ENCODE results near the gene ZFYVE28. TPM values are rescaled to one million over a fixed set of nuclear protein-coding genes. Genes with fewer than 3 reads are reported as not detected.

The ZFYVE28 gene
- total and polyA plus RNA-seq, 2 of the 8 experiments (the other 6 are each of a cell fraction or from before 2014, with no cell fraction given) = 1.7 to 4.9 TPM

DNA sequence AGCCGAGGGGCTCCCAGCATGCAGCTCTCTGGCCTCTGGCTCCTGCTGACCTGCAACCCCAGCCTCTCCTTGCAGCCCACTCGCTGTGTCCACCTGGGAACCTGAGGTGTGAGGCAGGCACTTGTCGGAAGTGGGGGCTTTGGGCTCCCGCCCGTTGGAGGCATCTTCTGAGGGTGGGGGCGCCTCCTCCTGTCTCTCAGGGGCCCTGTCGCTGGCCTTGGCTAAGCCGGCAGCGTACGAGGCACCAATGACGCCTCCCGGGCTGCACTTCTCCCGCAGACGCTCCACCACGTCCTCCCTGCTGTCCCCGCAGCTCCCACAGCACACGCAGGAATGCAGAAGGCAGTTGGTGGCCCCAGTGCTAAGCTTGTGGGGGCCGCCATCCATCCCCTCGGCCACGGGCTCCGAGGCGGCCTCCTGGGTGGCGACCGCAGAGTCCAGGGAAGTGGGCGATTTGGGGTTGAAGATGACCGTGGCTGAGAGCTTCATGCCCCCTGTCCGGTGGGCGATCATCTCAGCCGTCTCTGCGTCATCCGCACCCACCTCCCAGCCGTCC, 114.0 kb downstream of the ZFYVE28 start (continued):
- TF ChIP-seq, protein P1, sequence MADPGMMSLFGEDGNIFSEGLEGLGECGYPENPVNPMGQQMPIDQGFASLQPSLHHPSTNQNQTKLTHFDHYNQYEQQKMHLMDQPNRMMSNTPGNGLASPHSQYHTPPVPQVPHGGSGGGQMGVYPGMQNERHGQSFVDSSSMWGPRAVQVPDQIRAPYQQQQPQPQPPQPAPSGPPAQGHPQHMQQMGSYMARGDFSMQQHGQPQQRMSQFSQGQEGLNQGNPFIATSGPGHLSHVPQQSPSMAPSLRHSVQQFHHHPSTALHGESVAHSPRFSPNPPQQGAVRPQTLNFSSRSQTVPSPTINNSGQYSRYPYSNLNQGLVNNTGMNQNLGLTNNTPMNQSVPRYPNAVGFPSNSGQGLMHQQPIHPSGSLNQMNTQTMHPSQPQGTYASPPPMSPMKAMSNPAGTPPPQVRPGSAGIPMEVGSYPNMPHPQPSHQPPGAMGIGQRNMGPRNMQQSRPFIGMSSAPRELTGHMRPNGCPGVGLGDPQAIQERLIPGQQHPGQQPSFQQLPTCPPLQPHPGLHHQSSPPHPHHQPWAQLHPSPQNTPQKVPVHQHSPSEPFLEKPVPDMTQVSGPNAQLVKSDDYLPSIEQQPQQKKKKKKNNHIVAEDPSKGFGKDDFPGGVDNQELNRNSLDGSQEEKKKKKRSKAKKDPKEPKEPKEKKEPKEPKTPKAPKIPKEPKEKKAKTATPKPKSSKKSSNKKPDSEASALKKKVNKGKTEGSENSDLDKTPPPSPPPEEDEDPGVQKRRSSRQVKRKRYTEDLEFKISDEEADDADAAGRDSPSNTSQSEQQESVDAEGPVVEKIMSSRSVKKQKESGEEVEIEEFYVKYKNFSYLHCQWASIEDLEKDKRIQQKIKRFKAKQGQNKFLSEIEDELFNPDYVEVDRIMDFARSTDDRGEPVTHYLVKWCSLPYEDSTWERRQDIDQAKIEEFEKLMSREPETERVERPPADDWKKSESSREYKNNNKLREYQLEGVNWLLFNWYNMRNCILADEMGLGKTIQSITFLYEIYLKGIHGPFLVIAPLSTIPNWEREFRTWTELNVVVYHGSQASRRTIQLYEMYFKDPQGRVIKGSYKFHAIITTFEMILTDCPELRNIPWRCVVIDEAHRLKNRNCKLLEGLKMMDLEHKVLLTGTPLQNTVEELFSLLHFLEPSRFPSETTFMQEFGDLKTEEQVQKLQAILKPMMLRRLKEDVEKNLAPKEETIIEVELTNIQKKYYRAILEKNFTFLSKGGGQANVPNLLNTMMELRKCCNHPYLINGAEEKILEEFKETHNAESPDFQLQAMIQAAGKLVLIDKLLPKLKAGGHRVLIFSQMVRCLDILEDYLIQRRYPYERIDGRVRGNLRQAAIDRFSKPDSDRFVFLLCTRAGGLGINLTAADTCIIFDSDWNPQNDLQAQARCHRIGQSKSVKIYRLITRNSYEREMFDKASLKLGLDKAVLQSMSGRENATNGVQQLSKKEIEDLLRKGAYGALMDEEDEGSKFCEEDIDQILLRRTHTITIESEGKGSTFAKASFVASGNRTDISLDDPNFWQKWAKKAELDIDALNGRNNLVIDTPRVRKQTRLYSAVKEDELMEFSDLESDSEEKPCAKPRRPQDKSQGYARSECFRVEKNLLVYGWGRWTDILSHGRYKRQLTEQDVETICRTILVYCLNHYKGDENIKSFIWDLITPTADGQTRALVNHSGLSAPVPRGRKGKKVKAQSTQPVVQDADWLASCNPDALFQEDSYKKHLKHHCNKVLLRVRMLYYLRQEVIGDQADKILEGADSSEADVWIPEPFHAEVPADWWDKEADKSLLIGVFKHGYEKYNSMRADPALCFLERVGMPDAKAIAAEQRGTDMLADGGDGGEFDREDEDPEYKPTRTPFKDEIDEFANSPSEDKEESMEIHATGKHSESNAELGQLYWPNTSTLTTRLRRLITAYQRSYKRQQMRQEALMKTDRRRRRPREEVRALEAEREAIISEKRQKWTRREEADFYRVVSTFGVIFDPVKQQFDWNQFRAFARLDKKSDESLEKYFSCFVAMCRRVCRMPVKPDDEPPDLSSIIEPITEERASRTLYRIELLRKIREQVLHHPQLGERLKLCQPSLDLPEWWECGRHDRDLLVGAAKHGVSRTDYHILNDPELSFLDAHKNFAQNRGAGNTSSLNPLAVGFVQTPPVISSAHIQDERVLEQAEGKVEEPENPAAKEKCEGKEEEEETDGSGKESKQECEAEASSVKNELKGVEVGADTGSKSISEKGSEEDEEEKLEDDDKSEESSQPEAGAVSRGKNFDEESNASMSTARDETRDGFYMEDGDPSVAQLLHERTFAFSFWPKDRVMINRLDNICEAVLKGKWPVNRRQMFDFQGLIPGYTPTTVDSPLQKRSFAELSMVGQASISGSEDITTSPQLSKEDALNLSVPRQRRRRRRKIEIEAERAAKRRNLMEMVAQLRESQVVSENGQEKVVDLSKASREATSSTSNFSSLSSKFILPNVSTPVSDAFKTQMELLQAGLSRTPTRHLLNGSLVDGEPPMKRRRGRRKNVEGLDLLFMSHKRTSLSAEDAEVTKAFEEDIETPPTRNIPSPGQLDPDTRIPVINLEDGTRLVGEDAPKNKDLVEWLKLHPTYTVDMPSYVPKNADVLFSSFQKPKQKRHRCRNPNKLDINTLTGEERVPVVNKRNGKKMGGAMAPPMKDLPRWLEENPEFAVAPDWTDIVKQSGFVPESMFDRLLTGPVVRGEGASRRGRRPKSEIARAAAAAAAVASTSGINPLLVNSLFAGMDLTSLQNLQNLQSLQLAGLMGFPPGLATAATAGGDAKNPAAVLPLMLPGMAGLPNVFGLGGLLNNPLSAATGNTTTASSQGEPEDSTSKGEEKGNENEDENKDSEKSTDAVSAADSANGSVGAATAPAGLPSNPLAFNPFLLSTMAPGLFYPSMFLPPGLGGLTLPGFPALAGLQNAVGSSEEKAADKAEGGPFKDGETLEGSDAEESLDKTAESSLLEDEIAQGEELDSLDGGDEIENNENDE (IDR thresholded peaks at IDR 0.05; ENCODE audit: insufficient replicate concordance, low read length) = no peak
- TF ChIP-seq TBP (IDR thresholded peaks at IDR 0.05; ENCODE audit: low read depth, low read length) (no peak), ATF2 (IDR thresholded peaks at IDR 0.05; ENCODE audit: low read length) (no peak), YY1 (IDR thresholded peaks at IDR 0.05; ENCODE audit: low read depth, low read length) (no peak), MAFK (IDR thresholded peaks at IDR 0.05; ENCODE audit: low read depth, low read length) (no peak), FOSL1 (IDR thresholded peaks at IDR 0.05; ENCODE audit: insufficient read depth, low read depth, low read length) (no peak), ZNF274 (IDR thresholded peaks at IDR 0.05; ENCODE audit: borderline replicate concordance, extremely low read depth, low read length) (no peak), POLR2AphosphoS5 (IDR thresholded peaks at IDR 0.05; ENCODE audit: low read depth, low read length) (no peak), KDM4A (IDR thresholded peaks at IDR 0.05; ENCODE audit: low read depth, low read length, severe bottlenecking) (no peak), BACH1 (IDR thresholded peaks at IDR 0.05; ENCODE audit: low read length) (no peak)

Measured in H1 (cell line).